Stromal cell of bone marrow (primary cell): ENCODE measurements around the gene TGFA.

Source experiments
- DNase-seq: peaks from one replicate; pipeline ENCODE4 v3.0.0-alpha.2; 2012; ENCODE audit warnings: low read depth

The TGFA gene

DNA sequence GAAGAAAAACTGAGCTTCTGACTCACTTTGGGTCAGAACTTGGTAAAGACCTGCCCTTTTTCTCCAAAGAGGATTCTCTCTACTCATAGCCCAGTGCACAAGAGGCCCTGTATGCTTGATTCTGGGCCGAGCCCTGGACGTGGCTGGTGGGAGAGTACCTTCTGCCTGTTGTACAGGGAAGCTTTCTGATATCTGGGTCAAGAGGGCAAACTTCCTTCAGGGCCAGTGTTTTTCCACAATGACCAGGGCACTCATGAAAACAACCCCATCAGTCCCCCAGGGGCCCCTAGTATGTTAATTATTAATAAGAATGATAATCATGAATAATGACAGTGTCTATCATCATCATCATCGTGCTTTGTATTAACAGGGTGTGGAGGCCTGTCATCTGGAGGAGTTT, 90.0 kb downstream of the TGFA start:
- no peak for DNase-seq

DNA sequence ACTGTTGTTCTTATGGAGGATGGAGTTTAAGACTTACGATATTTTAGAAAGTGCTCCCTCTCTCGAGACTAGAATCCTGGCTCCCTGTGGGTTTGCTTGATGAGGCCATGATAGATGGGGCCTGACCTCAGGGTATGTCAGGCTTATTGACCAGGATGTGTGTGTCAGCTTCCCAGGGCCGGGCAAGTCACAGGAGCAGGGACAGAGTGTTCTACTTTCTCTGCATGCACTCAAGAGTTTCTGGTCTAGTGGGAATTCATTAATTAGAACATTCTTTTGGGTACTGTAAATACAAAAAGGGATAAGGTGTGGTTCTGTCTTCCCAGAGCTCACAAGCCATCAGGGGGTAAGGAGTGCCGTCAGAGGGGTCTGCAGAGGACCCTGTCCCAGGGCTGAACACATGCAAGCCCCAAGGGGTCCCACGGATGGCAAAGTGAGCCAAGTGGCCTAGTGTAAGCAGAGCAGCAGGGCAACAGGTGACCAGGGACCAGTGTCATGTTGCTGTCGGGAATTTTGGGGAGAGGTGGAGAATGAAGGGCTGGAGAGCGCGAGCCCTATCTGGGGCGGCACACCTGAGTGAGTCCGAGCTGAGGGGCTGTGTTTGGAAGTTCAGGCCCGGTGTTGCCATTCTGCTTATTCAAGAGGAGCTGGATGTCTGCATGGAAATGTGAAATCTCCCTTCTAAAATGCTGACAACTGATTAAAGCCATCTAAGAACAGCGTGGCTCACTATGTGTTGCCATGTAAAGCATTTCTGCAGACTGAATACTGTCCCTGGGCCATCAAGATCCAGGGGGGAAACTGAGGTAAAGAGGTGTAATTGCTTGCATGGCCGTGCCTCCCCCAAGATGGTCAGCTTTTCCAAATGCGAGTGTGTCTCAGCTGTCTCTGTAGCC, 91.4 kb downstream of the TGFA start:
- DNase-seq = no peak

GRCh38 chr2:70461414-70461813, 92.2 kb downstream of the TGFA start:
- DNase-seq = no peak

GRCh38 chr2:70460333-70460732, 93.3 kb downstream of the TGFA start:
- DNase-seq = no peak

DNA sequence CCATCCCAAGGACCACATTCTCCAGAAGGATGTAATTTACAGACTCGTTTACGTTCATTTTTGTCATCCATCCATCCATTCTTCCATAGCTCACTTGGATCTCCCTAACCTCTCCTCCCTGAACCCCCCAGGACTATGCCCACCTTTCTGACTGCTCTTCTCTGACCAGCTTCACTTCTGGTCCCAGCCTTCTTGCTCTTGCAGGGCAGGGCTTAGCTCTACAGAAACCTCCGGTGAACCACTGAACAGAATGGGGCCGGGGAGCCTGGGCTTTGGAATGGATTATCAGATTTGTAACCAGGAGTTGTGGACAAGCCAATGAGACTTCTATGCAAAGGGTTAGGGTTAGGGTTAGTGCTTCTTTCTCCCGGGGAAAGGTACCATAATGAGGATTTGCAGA, 95.0 kb downstream of the TGFA start:
- no peak for DNase-seq

GRCh38 chr2:70456585-70457495, 96.8 kb downstream of the TGFA start:
- DNase-seq = no peak

- no peak for DNase-seq
Observed at GRCh38 chr2:70454936-70455544, 98.6 kb downstream of the TGFA start.

DNA sequence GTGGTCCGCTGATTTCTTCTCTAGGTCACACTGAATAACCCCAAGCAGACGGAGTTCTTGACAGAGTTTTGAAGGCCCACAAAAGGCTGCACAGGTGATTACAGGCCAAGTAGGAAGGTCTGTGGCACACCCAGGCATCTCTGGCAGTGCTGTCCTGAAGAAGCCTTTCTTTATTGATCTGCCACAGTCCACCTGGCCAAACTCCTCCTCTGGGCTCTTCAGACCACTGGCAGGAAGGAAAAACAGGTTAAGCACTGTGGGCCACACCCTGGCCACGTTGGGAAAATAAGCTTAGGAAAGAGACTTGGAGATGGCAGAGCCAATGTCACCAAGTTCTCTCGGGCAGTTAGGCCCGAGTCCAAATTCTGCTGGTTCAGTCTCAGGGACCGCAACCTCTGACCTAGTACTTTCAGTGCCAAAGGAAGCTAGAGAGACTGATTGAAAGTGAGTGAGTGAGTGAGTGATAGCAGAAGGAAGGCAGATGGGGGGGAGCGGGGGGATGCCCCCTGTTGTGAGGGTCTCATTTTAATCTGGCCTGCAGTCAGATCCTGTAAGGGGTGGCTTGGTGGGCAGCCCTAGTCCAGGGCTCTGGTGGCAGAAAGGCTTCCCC, 102.9 kb downstream of the TGFA start:
- DNase-seq = no peak

DNA sequence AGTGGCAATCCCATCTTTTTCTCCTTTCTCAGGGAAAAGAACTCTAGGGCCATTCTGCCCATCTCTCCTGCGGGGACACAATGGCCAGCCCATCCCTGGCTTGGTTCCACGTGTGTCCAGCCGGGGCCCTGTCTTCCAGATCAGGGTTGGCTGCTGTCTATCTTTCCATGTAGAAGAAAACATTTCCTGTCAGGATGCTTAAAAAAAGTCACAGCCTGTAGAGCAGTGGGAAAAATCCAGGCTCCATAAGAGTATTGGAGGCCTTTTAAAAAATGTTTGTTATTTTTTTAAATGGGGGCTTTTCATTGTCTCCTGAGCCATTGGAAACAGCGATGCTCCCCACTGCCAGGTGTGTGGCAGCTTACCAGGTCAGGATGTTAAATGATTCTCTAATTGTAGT, 105.6 kb downstream of the TGFA start:
- DNase-seq = no peak

DNA sequence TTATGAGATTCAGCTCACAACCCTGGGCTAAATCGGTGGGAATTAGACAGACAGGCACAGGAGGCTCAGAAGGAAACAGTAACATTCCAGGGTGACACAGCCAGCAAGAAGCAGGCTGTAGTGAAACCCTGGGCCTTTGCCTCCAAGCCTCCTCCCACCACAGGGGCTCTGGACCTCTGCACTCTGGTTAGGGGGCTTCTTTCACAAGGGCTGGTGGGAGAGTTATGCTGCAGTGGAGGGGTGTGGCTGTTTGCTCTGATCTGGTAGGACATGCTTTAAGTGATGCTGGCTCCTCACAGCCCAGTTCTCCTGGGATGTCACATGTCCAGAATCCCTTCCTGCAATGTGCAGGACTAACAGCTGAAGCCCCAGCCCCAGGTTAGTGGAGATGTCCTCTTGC, 109.9 kb downstream of the TGFA start:
- no peak for DNase-seq

- DNase-seq = no peak
Observed at GRCh38 chr2:70443078-70443465, 110.6 kb downstream of the TGFA start.

DNA sequence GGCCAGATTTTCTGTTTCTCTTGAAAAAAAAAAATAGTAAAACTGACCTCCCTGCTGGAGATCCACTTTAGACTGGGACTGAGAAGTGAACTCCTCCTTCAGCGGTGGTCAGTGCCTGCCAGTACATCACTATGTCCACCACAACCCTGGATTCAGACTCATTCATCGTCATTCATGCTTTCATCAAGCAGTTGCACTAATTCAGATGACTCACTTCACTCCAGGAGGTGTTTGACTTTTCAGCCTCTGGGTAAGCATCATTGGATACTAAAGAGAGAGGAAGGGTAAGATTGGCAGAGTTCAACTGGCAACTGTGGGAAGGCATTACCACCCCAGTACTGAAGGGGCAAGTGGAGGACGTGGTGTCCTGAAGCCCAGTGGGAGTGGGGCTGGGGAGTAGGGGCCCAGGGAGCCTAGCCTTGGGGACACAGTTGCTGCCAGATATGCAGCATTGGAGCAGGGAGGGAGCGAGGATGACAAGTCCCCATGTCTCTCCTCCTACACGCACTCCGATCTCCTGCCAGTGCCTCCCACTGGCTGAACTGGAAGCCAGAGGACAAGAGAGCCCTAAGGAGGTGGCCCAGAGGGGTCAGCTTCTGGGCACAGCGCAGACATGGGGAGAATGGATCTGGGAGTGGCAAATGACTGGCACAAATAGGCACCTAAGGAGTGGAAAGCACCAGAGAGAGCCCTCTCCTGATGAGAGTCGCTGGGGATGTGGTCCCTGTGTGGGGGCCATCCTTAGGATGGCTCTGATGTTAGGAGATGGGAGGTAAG, 111.1 kb downstream of the TGFA start:
- no peak for DNase-seq

- DNase-seq = no peak
Observed at GRCh38 chr2:70440621-70441020, 113.0 kb downstream of the TGFA start.

DNA sequence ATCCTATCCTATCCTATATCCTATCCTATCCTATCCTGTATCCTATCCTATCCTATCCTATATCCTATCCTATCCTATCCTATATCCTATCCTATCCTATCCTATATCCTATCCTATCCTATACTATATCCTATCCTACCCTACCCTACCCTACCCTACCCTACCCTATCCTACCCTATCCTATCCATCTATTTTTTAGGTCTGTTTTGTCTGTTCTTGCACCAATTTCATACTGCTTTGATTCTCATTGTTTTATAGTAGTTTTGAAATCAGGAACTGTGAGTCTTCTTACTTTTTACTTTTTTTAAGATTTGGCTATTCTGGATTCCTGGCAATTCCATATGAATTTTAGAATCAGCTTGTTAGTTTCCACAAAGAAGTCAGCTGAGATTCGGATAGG, 118.5 kb downstream of the TGFA start:
- DNase-seq = no peak

DNA sequence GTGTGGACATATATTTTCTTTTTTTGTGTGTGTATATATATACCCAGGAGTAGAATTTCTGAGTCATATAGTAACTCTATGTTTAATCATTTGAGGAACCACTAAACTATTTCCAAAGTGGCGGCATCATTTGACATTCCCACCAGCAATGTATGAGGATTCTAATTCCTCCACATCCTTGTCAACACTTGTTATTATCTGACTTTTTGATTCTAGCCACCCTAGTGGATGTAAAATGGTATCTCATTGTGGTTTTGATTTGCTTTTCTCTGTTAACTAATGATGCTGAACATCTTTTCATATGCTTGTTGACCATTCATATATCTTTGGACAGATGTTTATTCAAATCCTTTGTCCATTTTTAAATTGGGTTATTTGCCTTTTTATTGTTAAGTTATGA, 120.3 kb downstream of the TGFA start:
- no peak for DNase-seq

DNA sequence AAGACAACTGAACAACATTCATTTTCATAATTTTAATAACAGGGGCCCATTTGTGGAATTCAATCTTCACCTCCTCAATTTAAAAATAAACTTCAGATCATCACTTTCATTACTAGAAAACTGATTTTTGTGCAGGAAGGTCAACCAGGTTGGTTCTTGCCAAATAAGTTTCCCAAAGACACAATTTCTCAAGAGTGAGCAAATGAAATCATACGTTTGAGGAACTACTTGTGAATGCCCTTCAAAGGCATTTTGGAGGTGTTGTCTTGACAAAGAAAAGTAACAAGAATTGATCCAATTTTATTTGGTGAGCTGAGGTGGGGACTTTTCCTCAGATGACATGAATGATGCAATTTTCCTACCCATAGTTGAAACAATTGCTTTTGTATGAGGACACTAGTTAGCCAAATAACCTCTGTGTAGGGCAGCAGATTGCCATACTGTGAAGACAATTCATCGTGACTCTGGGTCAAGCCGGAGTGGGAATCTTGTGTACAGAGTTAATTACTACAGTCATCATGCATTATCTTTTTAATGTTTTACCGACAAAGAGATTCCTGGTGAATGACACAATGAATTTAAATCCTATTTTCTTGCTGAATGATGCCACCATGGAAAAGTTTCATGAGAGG, 121.8 kb downstream of the TGFA start:
- DNase-seq = no peak

GRCh38 chr2:70426341-70426740, 127.3 kb downstream of the TGFA start:
- DNase-seq = no peak

- DNase-seq = no peak
Observed at GRCh38 chr2:70425682-70426301, 127.8 kb downstream of the TGFA start.

GRCh38 chr2:70420740-70421139, 132.9 kb downstream of the TGFA start:
- no peak for DNase-seq

DNA sequence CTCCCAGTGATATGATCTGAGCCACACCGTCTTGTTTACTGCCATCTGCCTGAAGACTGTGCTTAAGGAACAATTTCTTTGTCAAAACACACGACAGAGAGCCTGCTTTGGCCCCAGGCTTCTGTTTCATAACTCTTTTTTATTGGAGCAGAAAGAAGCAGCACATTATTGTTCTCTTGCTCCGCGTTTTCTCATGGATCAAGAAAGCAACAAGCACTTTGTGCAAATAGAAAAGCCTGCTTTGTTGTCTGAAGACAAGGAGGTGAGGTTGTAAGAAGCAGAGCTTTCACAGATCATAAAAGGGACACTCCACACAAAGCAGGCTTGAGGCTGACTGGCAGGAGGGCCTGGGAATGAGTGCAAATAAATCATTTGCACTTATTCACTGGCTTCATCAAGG, 133.5 kb downstream of the TGFA start:
- no peak for DNase-seq

GRCh38 chr2:70418514-70418913, 135.1 kb downstream of the TGFA start:
- no peak for DNase-seq
